BLaER1 (cell line): Measurements from ENCODE around the gene DBNL.
"Not testable (repeated sequence)": the region's sequence is repeated elsewhere in the genome, so short reads cannot be mapped to it uniquely, and the experiment has no call there.

Experiments
- H3K27ac ChIP-seq: shearing (Covaris generic); formaldehyde crosslinking; 2 replicates; pipeline ENCODE4 v1.8.1; 2022
- H3K27me3 ChIP-seq: shearing (Covaris generic); formaldehyde crosslinking; 2 replicates; pipeline ENCODE4 v1.8.1; 2022
- H3K36me3 ChIP-seq: shearing (Covaris generic); formaldehyde crosslinking; 2 replicates; pipeline ENCODE4 v1.8.1; 2022
- H3K4me1 ChIP-seq: shearing (Covaris generic); formaldehyde crosslinking; 2 replicates; pipeline ENCODE4 v1.8.1; 2022
- H3K4me2 ChIP-seq: shearing (Covaris generic); formaldehyde crosslinking; 2 replicates; pipeline ENCODE4 v1.8.1; 2022
- H3K4me3 ChIP-seq: shearing (Covaris generic); formaldehyde crosslinking; 2 replicates; pipeline ENCODE4 v1.8.1; 2022
- H3K9ac ChIP-seq: shearing (Covaris generic); formaldehyde crosslinking; 2 replicates; pipeline ENCODE4 v1.8.1; 2022
- H3K9me3 ChIP-seq: shearing (Covaris generic); formaldehyde crosslinking; 2 replicates; pipeline ENCODE4 v1.8.1; 2022
- H4K20me1 ChIP-seq: shearing (Covaris generic); formaldehyde crosslinking; 2 replicates; pipeline ENCODE4 v1.8.1; 2022
- Cebpa-rat ChIP-seq: shearing (Covaris generic); IDR thresholded peaks from 2 replicates; pipeline ENCODE4 v1.8.1; 2022

Gene DBNL

DNA sequence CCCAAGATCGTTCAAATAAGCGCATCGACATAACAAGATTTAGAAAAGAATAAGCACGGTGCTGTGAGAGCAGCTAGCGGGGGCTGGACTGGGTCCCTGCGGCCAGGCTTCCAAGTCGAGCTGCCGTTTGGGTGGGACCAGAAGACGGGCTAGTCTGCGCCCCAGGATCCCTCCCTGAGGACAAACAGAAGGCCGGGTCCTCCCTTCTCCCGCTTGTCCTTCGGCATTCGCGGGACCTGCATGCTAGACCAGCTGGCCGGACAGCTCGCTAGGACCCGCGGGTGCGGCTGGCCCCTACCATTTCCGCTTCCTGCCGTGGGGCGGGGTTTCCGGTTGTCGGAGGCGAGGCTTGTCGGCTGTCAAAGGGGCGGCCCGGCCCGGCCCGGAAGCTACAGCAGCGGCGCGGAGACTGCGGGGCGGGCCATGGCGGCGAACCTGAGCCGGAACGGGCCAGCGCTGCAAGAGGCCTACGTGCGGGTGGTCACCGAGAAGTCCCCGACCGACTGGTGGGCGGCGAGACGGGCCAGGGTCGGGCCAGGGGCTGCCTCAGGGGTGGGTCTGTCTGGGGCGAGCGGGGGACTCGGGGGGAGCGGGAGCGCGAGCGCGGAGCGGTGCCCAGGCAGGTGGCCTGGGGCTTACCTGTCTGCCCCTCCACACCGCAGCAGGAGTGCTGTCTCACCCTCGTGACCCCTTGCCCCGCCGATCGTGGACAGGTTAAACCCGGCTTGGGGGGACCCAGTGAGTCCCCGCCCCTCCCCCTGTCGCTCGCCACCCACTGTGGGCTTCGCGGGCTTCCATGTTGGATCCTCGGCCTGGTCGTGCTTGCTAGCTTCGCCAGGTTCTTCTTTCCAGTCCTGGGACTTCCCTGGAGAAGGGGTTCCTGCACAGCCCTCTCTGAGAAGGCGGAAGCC lies at the start of gene DBNL:
Gene DBNL, plus strand, starts transcription at position 388 of the 911 bp plus-strand sequence. Its CDS starts 36 bp downstream, at position 424.
- Histone ChIP-seq H3K27ac (peak within 1 kb of the TSS; percentile 89), H3K4me3 (peak within 1 kb of the TSS; percentile 97), H3K36me3 (peaks cover 24% of the 10 kb centered on the region), H3K9me3 (no peaks in the 10 kb centered on the region), H3K27me3 (no peaks in the 10 kb centered on the region), H3K4me2 (peak within 1 kb of the TSS; percentile 97), H4K20me1 (peaks cover 42% of the 10 kb centered on the region), H3K9ac (peak within 1 kb of the TSS; percentile 90), H3K4me1 (peaks cover 49% of the 10 kb centered on the region)
- no peak for TF ChIP-seq Cebpa-rat

DNA sequence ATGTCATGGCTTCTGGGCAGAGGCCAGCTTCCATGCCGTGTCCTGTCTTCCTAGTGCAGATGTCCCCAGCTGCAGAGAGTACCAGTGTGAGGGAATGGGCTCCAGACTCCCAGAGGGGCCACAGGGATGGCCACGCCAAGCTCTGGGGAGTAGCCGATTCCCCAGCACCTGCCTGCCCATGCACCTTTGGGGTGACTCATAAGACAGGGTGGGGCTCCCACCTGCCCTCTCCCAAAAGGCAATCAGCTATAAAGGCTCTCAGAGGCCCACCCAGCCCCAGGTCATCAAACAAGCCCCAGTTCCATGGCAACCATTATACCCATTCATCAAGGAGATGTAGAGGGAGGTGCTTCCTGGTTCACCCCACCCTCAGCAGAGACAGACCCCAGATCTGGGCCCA lies 47.0 kb upstream of the DBNL start, which contains the start of gene SPDYE1:
Gene SPDYE1, plus strand, starts transcription at position 366 of the 400 bp plus-strand sequence. CDS start 2,053 bp downstream, outside the sequence.
- H3K36me3 ChIP-seq, H3K4me3 ChIP-seq, H3K4me2 ChIP-seq, H4K20me1 ChIP-seq, H3K27me3 ChIP-seq, H3K9ac ChIP-seq, H3K27ac ChIP-seq, H3K9me3 ChIP-seq: not testable (repeated sequence)
- H3K4me1 ChIP-seq: peaks cover 10% of the 10 kb centered on the region

DNA sequence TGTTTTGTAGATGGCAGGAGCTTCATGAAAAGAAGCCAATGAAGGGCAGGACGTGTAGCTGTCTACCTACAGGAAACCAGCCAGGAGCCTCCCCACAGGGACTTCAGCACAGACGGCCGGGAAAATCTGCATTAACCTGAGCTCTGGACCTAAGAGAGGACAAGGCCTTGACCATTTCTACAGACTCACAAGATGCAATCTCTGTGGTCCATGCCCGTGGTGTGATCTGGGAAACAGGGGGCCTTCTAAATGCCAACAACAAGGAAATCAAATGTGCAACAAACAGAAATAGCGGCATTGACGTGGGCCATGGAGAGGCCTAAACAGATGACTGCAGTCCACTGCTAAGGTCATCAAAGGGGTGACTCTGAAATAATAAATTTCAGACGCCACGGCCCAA lies 32.4 kb upstream of the DBNL start:
- not testable (repeated sequence) for H3K27ac ChIP-seq, H3K9ac ChIP-seq, H3K4me1 ChIP-seq, H3K4me3 ChIP-seq, H4K20me1 ChIP-seq, H3K4me2 ChIP-seq, H3K27me3 ChIP-seq, H3K9me3 ChIP-seq
- peaks cover 38% of the 10 kb centered on the region for H3K36me3 ChIP-seq

DNA sequence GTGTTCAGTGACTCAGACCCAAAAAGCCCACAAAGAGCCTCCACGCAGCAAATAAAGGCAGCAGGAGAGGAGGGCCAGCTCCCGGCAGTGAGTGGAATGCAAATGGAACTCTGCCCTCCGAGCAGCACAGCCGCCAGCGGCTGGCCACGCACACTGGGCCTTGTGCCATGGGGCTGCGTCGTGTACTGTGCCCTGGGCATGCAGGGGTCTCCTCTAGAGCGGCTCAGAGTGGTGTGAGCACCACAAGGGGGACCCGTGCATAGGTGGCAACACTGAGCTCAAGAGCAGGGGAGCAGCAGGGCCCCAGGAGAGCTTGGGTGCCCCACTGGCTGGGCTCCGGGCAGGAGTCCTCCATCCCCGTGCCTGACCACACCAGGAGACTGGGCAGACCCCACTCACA lies 29.4 kb upstream of the DBNL start:
- H3K27ac ChIP-seq, H3K9ac ChIP-seq, H4K20me1 ChIP-seq, H3K27me3 ChIP-seq, H3K9me3 ChIP-seq, H3K4me3 ChIP-seq, H3K4me2 ChIP-seq: not testable (repeated sequence)
- Histone ChIP-seq H3K4me1 (peaks cover 15% of the 10 kb centered on the region), H3K36me3 (peaks cover 28% of the 10 kb centered on the region)

DNA sequence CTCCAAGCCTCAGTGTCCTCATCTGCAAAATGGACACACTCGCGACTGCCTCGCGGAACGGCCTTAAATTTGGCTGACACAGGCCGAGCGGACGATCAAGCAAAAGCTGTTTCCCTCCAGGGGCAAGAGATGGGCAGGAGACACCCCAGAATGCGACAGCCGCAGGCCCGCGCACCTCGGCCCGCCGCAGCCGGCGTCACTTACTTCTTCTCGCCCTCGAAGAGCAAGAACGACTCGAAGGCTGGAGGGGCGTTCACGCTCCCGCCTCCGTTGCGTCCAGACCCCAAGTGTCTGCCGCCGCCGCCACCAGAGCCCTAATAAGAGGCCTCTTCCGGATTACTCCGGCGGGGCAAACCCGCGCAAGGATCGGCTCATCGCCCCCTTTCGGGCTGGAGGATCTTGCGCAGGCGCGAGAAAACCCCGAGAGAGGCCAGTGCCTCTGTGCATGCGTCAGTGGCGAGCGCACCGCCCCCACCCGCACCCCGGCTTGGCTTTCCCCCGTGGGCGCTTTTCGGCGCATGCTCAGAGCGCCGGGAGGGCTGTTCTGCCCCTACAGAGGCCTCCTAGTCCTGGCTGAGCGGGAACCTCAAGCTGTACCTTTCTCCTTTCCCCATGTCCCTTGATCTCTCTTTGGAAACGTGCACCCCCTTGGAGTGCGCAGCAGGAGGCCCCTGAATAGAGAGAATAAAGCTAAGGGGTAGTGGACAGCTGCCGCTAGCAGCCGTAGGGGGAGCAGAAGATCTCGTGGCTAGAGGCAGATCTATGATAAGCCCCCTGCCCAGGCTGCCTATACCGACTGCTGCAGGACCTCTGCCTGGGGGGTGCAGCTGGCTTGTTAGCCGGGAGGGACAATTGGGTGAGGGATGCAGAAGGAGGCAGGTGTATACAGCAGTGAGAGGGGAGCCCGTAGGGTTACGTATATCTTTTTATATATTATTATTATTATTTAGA lies 25.4 kb upstream of the DBNL start:
- Histone ChIP-seq H3K4me3 (peak overlapping the region; percentile 78), H3K4me2 (peak overlapping the region; percentile 69), H3K36me3 (peaks cover 12% of the 10 kb centered on the region), H3K9ac (peak overlapping the region; percentile 85), H3K27ac (peak overlapping the region; percentile 74), H3K4me1 (peaks cover 23% of the 10 kb centered on the region)
- not testable (repeated sequence) for H4K20me1 ChIP-seq, H3K27me3 ChIP-seq, H3K9me3 ChIP-seq

DNA sequence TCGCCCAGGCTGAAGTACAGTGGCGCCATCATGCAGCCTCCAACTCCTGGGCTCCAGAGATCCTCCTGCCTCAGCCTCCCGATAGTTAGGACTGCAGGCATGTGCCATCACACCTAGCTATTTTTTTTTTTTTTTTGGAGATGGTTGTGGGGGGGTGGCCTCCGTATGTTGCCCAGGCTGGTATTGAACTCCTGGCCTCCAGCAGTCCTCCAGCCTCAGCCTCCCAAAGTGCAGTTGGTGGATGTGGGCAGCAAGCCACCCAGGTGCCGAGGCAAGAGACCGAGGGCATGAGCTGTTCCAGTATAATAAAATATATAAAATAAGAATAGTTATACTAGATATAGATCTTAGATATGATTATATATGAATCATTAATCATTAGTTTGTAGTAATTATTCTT lies 24.7 kb upstream of the DBNL start:
- H4K20me1 ChIP-seq, H3K36me3 ChIP-seq, H3K9me3 ChIP-seq, H3K4me3 ChIP-seq, H3K27me3 ChIP-seq, H3K9ac ChIP-seq: not testable (repeated sequence)
- Histone ChIP-seq H3K4me2 (peak overlapping the region; percentile 68), H3K4me1 (peaks cover 23% of the 10 kb centered on the region), H3K27ac (peak overlapping the region; percentile 37; the same call in 1 of the 2 replicates)

DNA sequence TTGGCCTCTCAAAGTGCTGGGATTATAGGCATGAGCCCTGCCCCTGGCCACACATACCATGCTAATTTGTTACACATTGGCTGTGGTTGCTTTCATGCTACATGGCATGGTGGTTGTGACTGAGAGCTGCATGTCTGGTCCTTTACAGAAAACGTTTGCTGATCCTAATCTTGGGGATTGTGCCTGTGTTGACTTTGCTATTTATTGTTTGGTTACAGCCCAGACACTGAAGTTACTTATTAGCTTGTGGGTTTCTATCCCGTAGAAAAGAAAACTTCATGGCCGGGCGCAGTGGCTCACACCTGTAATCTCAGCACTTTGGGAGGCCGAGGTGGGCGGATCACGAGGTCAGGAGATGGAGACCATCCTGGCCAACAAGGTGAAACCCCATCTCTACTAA lies 22.4 kb upstream of the DBNL start:
- H3K4me1 ChIP-seq: peaks cover 23% of the 10 kb centered on the region
- not testable (repeated sequence) for H3K9me3 ChIP-seq, H3K4me2 ChIP-seq, H3K27me3 ChIP-seq, H4K20me1 ChIP-seq, H3K27ac ChIP-seq, H3K4me3 ChIP-seq, H3K36me3 ChIP-seq, H3K9ac ChIP-seq

DNA sequence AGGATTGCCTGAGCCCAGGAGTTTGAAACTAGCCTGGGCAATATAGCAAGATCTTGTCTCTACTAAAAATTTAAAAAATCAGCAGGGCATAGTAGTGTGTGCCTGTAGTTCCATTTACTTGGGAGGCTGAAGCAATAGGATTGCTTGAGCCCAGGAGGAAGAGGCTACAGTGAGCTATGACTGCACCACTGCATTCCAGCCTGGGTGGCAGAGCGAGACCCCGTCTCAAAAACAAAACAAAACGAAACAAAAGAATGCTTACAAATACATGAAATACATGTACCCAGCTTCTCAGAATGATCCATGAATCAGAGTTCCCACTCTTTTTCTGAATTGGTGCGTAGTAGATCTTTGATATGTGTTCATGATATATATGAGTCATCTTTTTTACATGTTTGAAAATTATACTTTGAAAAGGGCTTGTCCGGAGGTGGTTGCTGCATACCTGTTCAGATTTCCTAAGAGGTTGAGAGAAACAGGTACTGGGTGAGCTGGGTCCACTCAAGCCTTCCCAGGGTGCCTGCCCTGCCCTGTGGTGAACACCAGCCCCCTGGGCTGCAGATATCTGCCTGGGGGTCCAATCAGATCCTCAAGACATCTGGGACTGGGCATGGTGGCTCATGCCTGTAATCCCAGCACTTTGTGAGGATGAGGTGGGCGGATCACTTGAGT lies 21.6 kb upstream of the DBNL start:
- not testable (repeated sequence) for H3K36me3 ChIP-seq, H3K4me3 ChIP-seq, H4K20me1 ChIP-seq, H3K9ac ChIP-seq, H3K27ac ChIP-seq, H3K9me3 ChIP-seq, H3K27me3 ChIP-seq, H3K4me2 ChIP-seq
- peaks cover 19% of the 10 kb centered on the region for H3K4me1 ChIP-seq

DNA sequence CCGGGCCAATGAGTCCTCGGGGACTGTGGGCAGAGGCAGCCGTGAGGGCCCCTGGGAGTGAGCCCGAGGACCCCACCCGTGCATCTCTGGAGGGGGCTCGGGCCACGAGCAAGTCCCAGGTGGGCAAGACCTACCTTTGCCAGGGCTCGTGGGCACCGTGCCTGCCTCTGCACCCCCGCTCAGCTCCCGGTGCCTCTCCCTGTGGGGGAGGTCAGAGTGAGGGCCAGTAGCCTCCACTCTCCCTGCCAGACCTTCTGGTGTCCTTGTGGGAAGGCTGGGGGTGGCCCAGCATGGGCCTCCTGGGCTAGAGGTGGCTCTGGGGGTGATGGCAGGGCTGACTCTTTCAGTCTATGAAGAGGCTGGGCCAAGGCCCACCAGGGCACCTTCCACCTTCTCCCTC lies 15.1 kb upstream of the DBNL start:
- not testable (repeated sequence) for H3K9ac ChIP-seq, H3K4me2 ChIP-seq, H3K4me3 ChIP-seq, H3K27ac ChIP-seq, H3K27me3 ChIP-seq, H3K36me3 ChIP-seq, H4K20me1 ChIP-seq, H3K9me3 ChIP-seq, H3K4me1 ChIP-seq

DNA sequence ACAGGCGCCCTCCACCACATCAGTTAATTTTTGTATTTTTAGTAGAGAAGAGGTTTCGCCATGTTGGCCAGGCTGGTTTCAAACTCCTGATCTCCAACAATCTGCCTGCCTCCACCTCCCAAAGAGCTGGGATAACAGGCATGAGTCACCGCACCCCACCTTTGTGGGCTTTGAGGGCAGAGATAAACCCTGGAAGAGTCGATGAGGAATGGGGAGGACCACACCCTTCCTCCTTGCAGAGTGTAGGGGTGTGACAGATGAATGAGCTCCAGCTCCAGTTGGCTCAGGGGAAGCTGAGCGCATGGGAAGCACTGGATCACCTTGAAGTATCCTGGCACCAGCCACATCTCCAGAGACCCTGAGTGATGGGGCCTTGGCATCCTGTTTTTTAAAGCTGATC lies 14.5 kb upstream of the DBNL start:
- not testable (repeated sequence) for H3K4me1 ChIP-seq, H3K9me3 ChIP-seq, H3K4me2 ChIP-seq, H3K27me3 ChIP-seq, H3K9ac ChIP-seq, H4K20me1 ChIP-seq, H3K4me3 ChIP-seq, H3K36me3 ChIP-seq, H3K27ac ChIP-seq

DNA sequence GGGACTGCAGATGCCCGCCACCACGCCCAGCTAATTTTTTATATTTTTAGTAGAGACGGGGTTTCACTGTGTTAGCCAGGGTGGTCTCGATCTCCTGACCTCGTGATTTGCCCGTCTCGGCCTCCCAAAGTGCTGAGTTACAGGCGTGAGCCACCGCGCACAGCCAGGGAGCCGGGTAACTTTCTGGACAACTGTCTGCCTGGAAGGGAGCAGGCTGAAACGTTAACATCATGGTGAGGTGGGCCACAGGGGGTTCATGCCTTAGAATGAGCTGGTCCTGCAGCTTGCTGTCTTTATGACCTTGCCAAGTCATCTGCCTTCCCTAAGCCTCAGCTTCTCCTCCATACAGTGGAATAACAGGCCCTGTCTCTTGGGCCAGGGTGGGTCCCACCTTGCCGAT lies 13.2 kb upstream of the DBNL start:
- H3K9ac ChIP-seq, H3K4me1 ChIP-seq, H3K27ac ChIP-seq, H3K9me3 ChIP-seq, H3K36me3 ChIP-seq, H4K20me1 ChIP-seq, H3K4me2 ChIP-seq, H3K27me3 ChIP-seq, H3K4me3 ChIP-seq: not testable (repeated sequence)

DNA sequence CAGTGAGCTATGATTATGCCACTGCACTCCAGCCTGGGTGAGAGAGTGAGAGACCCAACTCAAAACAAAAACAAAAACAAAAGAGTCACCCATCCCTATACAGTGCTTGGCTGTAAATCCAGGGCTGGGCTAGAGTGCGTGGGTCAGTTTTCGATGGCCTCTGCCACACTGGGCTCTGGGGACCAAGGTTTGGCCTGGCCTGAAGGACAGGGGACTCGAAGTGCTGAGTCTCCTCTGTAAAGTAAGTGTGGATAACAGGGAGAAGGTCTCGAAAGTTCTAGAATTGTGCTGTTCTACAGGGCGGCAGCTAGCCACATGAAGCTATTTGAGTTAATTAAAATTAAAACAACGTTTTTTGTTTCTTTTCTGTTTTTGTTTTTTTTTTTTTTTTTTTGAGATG lies 12.5 kb upstream of the DBNL start:
- not testable (repeated sequence) for H3K9me3 ChIP-seq, H4K20me1 ChIP-seq, H3K4me3 ChIP-seq, H3K4me1 ChIP-seq, H3K27ac ChIP-seq, H3K9ac ChIP-seq, H3K27me3 ChIP-seq, H3K36me3 ChIP-seq, H3K4me2 ChIP-seq

DNA sequence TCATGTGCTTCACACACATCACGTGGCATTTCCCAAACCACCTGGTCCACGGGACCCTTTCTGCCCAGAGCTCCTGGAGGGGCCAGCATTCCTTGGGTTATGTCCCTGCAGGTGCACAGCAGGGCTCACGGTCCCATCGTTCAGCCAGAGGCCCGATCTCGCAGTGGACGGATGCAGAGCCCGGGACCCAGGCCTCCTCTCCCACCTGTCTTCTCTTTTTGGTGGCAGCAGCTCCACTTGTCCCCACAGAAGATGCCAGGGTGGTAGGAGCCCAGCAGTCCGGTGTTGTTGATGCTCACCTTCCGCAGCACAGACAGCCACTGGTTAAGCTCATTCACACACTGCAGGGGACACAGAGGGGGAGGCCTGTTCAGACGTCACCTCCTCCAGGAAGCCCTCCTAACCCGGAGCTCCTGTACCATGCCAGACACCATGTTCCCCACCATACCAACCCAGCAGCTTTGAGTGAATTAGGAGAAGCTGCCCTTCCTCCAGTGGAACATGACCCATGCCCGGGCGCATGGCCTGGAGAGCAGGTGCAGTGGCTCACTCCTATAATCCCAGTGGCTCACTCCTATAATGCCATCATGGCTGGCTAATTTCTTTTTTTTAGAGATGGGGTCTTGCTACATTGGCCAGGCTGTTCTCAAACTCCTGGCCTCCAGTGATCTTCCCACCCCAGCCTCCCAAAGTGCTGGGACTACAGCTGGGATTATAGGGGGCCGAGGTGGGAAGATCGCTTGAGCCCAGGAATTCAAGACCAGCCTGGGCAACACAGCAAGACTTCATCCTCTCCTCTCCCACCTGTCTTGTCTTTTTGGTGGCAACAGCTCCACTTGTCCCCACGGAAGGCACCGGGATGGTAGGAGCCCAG lies 10.3 kb upstream of the DBNL start:
- not testable (repeated sequence) for H3K9ac ChIP-seq

More for the DNA sequence above, 10.3 kb upstream of the DBNL start:
- H3K9me3 ChIP-seq, H3K36me3 ChIP-seq, H3K27me3 ChIP-seq, H4K20me1 ChIP-seq, H3K4me3 ChIP-seq, H3K27ac ChIP-seq, H3K4me1 ChIP-seq, H3K4me2 ChIP-seq: not testable (repeated sequence)
